SU-DHL-6 (cell line): Measurements from ENCODE around the gene CACNB2.

Experiments used
- H2AFZ ChIP-seq: fragments of 200-600 bp; sonication (generic); 2 replicates; pipeline ENCODE4 v1.6.1; 2014; ENCODE audit warnings: low read depth, mild to moderate bottlenecking, moderate library complexity, mixed read lengths, antibody characterized with exemption, low read length; ENCODE audit not compliant: severe bottlenecking
- H3F3A ChIP-seq: fragments of 200-600 bp; shearing (Covaris generic); 2 replicates; pipeline ENCODE4 v1.6.0; 2016; ENCODE audit warnings: antibody characterized with exemption, mild to moderate bottlenecking; ENCODE audit not compliant: insufficient read depth
- H3K27ac ChIP-seq: fragments of 200-600 bp; sonication (generic); 2 replicates; pipeline ENCODE4 v1.5.1; 2016; ENCODE audit warnings: low read depth, mild to moderate bottlenecking, low read length, moderate library complexity, mixed read lengths
- H3K27me3 ChIP-seq: fragments of 200-600 bp; sonication (generic), shearing (Covaris generic); 2 replicates; pipeline ENCODE4 v1.6.0; 2014; ENCODE audit warnings: mild to moderate bottlenecking, low read length
- H3K36me3 ChIP-seq: fragments of 200-600 bp; sonication (generic); 2 replicates; pipeline ENCODE4 v1.6.1; 2014; ENCODE audit warnings: mild to moderate bottlenecking, low read length, mixed read lengths
- H3K4me2 ChIP-seq: fragments of 300-600, 200-600 bp; shearing (Covaris generic), sonication (generic); 2 replicates; pipeline ENCODE4 v1.6.0; 2014; ENCODE audit warnings: low read length, low read depth, mild to moderate bottlenecking; ENCODE audit not compliant: poor library complexity, severe bottlenecking
- H3K4me3 ChIP-seq: fragments of 200-600 bp; sonication (generic); 2 replicates; pipeline ENCODE4 v1.5.1; 2014; ENCODE audit warnings: antibody characterized with exemption, low read length, mild to moderate bottlenecking, mixed read lengths; ENCODE audit not compliant: insufficient read depth, poor library complexity, severe bottlenecking
- H3K79me2 ChIP-seq: fragments of 200-600 bp; sonication (generic); 2 replicates; pipeline ENCODE4 v1.6.1; 2014; ENCODE audit warnings: mild to moderate bottlenecking, low read length, moderate library complexity; ENCODE audit not compliant: insufficient read depth
- H3K9ac ChIP-seq: fragments of 200-600 bp; sonication (generic); 2 replicates; pipeline ENCODE4 v1.7.0; 2014; ENCODE audit warnings: mild to moderate bottlenecking, low read length
- H3K9me2 ChIP-seq: fragments of 200-600 bp; sonication (generic); replicated peaks from 2 replicates; pipeline ENCODE4 v1.6.1; 2014; ENCODE audit warnings: low read length; ENCODE audit not compliant: insufficient read depth
- H3K9me3 ChIP-seq: fragments of 200-600 bp; sonication (generic); 2 replicates; pipeline ENCODE4 v1.6.1; 2014; ENCODE audit warnings: low read length, mixed read lengths; ENCODE audit not compliant: insufficient read depth
- H4K20me1 ChIP-seq: fragments of 200-600 bp; sonication (generic); 2 replicates; pipeline ENCODE4 v1.6.1; 2014; ENCODE audit warnings: low read depth, mild to moderate bottlenecking, antibody characterized with exemption, low read length, moderate library complexity, mixed read lengths
- EZH2phosphoT487 ChIP-seq: fragments of 200-600 bp; sonication (generic), shearing (Covaris generic); conservative IDR thresholded peaks from 2 replicates; pipeline ENCODE4 v1.6.1; 2018; ENCODE audit warnings: mild to moderate bottlenecking, antibody characterized with exemption, low read length, moderate library complexity, mixed read lengths
- TF ChIP-seq, protein P1 (sequence below): fragments of 200-600 bp; sonication (generic); IDR thresholded peaks from one replicate; pipeline ENCODE4 v1.5.1; 2017; ENCODE audit warnings: antibody characterized with exemption, mild to moderate bottlenecking, low read length, moderate library complexity; ENCODE audit not compliant: insufficient read depth, poor library complexity, severe bottlenecking

CACNB2 gene

GRCh38 chr10:18196806-18197550 is 56.8 kb downstream of the CACNB2 start:
- H3F3A ChIP-seq, result no peaks in the 10 kb centered on the region
- H3K4me3 ChIP-seq, result no peak overlapping the region
- TF ChIP-seq EZH2phosphoT487, result no peak
- no peak overlapping the region for H3K9ac ChIP-seq
- no peaks in the 10 kb centered on the region for H3K27me3 ChIP-seq
- H2AFZ ChIP-seq, result no peak overlapping the region
- H3K4me2 ChIP-seq, result no peak overlapping the region
- H3K27ac ChIP-seq, result no peak overlapping the region
- H3K9me2 ChIP-seq, result no peaks in the 10 kb centered on the region
- H3K9me3 ChIP-seq, result no peaks in the 10 kb centered on the region
- no peaks in the 10 kb centered on the region for H4K20me1 ChIP-seq
- no peaks in the 10 kb centered on the region for H3K36me3 ChIP-seq
- H3K79me2 ChIP-seq, result no peaks in the 10 kb centered on the region

- H3K36me3 ChIP-seq, result no peaks in the 10 kb centered on the region
- H3K9ac ChIP-seq, result no peak overlapping the region
- no peaks in the 10 kb centered on the region for H3K27me3 ChIP-seq
- no peaks in the 10 kb centered on the region for H3F3A ChIP-seq
- no peaks in the 10 kb centered on the region for H3K9me3 ChIP-seq
- no peaks in the 10 kb centered on the region for H4K20me1 ChIP-seq
- H3K27ac ChIP-seq, result no peak overlapping the region
- no peaks in the 10 kb centered on the region for H3K9me2 ChIP-seq
- H3K4me2 ChIP-seq, result no peak overlapping the region
- TF ChIP-seq, protein P1, sequence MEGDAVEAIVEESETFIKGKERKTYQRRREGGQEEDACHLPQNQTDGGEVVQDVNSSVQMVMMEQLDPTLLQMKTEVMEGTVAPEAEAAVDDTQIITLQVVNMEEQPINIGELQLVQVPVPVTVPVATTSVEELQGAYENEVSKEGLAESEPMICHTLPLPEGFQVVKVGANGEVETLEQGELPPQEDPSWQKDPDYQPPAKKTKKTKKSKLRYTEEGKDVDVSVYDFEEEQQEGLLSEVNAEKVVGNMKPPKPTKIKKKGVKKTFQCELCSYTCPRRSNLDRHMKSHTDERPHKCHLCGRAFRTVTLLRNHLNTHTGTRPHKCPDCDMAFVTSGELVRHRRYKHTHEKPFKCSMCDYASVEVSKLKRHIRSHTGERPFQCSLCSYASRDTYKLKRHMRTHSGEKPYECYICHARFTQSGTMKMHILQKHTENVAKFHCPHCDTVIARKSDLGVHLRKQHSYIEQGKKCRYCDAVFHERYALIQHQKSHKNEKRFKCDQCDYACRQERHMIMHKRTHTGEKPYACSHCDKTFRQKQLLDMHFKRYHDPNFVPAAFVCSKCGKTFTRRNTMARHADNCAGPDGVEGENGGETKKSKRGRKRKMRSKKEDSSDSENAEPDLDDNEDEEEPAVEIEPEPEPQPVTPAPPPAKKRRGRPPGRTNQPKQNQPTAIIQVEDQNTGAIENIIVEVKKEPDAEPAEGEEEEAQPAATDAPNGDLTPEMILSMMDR, result no peak
- no peak for TF ChIP-seq EZH2phosphoT487
- no peak overlapping the region for H3K4me3 ChIP-seq
- H3K79me2 ChIP-seq, result no peaks in the 10 kb centered on the region
- no peak overlapping the region for H2AFZ ChIP-seq
Observed at GRCh38 chr10:18197706-18198105, 57.5 kb downstream of the CACNB2 start.

- no peaks in the 10 kb centered on the region for H3K9me2 ChIP-seq
- H3K4me2 ChIP-seq, result no peak overlapping the region
- no peaks in the 10 kb centered on the region for H3F3A ChIP-seq
- no peaks in the 10 kb centered on the region for H3K27me3 ChIP-seq
- H3K9me3 ChIP-seq, result no peaks in the 10 kb centered on the region
- TF ChIP-seq EZH2phosphoT487, result no peak
- TF ChIP-seq, protein P1, result no peak
- H3K9ac ChIP-seq, result no peak overlapping the region
- H3K36me3 ChIP-seq, result no peaks in the 10 kb centered on the region
- no peak overlapping the region for H3K27ac ChIP-seq
- H4K20me1 ChIP-seq, result no peaks in the 10 kb centered on the region
- no peaks in the 10 kb centered on the region for H3K79me2 ChIP-seq
- H2AFZ ChIP-seq, result no peak overlapping the region
- no peak overlapping the region for H3K4me3 ChIP-seq
Observed at GRCh38 chr10:18201877-18202276, 61.7 kb downstream of the CACNB2 start.

DNA sequence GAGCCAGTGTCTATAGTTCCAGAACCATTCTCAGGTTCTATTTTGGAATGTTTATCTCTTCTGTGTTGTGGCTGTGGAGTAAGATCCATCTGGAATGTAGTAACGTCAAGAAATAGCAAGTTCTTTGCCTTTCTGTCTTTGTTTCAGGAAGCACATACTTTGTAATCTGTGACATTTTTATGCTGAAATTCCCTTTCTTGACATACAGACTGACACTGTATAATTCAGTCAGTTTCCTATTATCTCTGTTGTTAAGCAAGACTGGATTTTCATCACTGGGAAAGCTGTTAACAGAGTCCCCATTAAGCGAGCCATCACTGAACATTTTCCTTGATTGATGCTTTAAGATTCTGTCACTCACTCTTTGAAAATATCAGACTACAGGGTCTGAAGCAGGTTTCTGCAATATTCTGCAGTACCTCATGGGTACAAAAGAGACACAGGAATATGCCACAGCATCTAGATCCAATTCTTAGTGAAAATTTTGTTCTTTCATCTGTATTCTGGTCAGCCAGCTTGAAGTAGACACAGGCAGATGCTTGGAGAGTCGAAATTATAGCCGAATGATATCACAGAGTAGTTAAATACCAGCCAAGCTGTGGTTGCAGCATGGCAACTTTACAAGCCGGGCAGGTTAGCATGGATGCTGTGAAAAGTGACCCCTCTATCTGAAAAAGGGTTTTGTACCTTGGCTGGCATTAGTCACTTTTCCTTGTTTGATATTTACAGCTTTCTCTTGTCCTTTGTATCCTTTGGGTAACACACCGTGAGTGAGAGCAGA is 62.6 kb downstream of the CACNB2 start:
- H3K36me3 ChIP-seq, result no peaks in the 10 kb centered on the region
- no peak overlapping the region for H3K27ac ChIP-seq
- no peak overlapping the region for H3K9ac ChIP-seq
- no peaks in the 10 kb centered on the region for H3F3A ChIP-seq
- H4K20me1 ChIP-seq, result no peaks in the 10 kb centered on the region
- no peak overlapping the region for H3K4me3 ChIP-seq
- no peaks in the 10 kb centered on the region for H3K79me2 ChIP-seq
- no peaks in the 10 kb centered on the region for H3K9me3 ChIP-seq
- H3K9me2 ChIP-seq, result no peaks in the 10 kb centered on the region
- TF ChIP-seq EZH2phosphoT487, result no peak
- TF ChIP-seq, protein P1, result no peak
- no peak overlapping the region for H3K4me2 ChIP-seq
- H3K27me3 ChIP-seq, result no peaks in the 10 kb centered on the region
- H2AFZ ChIP-seq, result no peak overlapping the region
